ENCODE data around the gene NDUFA1. TPM values are rescaled to one million over a fixed set of nuclear protein-coding genes. Genes with fewer than 3 reads are reported as not detected.

Gene NDUFA1
- polyA plus RNA-seq, 1 donor (not counting 4 experiments of a cell fraction or from before 2014, with no cell fraction given): 282 TPM

GRCh38 chrX:119880076-119880475 lies 8.4 kb downstream of the NDUFA1 start:
- no peak for TF ChIP-seq EZH2 (IDR thresholded peaks at IDR 0.05; ENCODE audit: low read length)
- TF ChIP-seq, protein P1, sequence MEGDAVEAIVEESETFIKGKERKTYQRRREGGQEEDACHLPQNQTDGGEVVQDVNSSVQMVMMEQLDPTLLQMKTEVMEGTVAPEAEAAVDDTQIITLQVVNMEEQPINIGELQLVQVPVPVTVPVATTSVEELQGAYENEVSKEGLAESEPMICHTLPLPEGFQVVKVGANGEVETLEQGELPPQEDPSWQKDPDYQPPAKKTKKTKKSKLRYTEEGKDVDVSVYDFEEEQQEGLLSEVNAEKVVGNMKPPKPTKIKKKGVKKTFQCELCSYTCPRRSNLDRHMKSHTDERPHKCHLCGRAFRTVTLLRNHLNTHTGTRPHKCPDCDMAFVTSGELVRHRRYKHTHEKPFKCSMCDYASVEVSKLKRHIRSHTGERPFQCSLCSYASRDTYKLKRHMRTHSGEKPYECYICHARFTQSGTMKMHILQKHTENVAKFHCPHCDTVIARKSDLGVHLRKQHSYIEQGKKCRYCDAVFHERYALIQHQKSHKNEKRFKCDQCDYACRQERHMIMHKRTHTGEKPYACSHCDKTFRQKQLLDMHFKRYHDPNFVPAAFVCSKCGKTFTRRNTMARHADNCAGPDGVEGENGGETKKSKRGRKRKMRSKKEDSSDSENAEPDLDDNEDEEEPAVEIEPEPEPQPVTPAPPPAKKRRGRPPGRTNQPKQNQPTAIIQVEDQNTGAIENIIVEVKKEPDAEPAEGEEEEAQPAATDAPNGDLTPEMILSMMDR (optimal IDR thresholded peaks at IDR 0.05 in 1 of 3, IDR thresholded peaks at IDR 0.05 in 1 of 3, conservative IDR thresholded peaks at IDR 0.05 in 1 of 3; ENCODE audit: extremely low read depth in 1 of 3, insufficient read depth in 2 of 3, low read length in 3 of 3): no peak
- Histone ChIP-seq H3K27me3 (ENCODE audit: control insufficient read depth, extremely low read depth, insufficient read depth, low read length) (no peaks in the 10 kb centered on the region), H3K4me2 (ENCODE audit: control insufficient read depth, extremely low read depth, insufficient read depth, low read depth, low read length) (no peak overlapping the region), H3K36me3 (ENCODE audit: control insufficient read depth in 2 of 2, extremely low read depth in 1 of 2, insufficient read depth in 2 of 2, low read length in 2 of 2) (no peaks in the 10 kb centered on the region), H3K79me2 (ENCODE audit: control insufficient read depth, insufficient read depth, low read length) (no peaks in the 10 kb centered on the region), H3K4me1 (ENCODE audit: control insufficient read depth, extremely low read depth, insufficient read depth, low read length) (no peaks in the 10 kb centered on the region), H3K9me1 (ENCODE audit: control insufficient read depth, extremely low read depth, insufficient read depth, low read length) (no peaks in the 10 kb centered on the region), H3K4me3 (ENCODE audit: control insufficient read depth in 2 of 3, extremely low read depth in 1 of 3, insufficient read depth in 2 of 3, low read depth in 1 of 3, low read length in 3 of 3) (no peak overlapping the region), H3K9ac (ENCODE audit: control insufficient read depth, extremely low read depth, insufficient read depth, low read length) (no peak overlapping the region), H4K20me1 (ENCODE audit: control insufficient read depth, extremely low read depth, insufficient read depth, low read length) (no peaks in the 10 kb centered on the region), H2AFZ (ENCODE audit: control insufficient read depth, low read length) (no peak overlapping the region), H3K27ac (ENCODE audit: control insufficient read depth, insufficient read depth, low read length) (no peak overlapping the region), H3K9me3 (ENCODE audit: control insufficient read depth, low read depth, low read length) (no peaks in the 10 kb centered on the region)
- no peak for DNase-seq (ENCODE audit: low read depth, low spot score)
- dilution Hi-C loops (cut with MboI; ENCODE audit: extremely low pct_ligation_motif_present, low sequenced_read_pairs): no loop called here
- no peak for FAIRE-seq

GRCh38 chrX:119880552-119881437 lies 9.2 kb downstream of the NDUFA1 start:
- Histone ChIP-seq H3K27me3 (ENCODE audit: control insufficient read depth, extremely low read depth, insufficient read depth, low read length) (no peaks in the 10 kb centered on the region), H3K27ac (ENCODE audit: control insufficient read depth, insufficient read depth, low read length) (no peak overlapping the region), H3K4me1 (ENCODE audit: control insufficient read depth, extremely low read depth, insufficient read depth, low read length) (no peaks in the 10 kb centered on the region), H2AFZ (ENCODE audit: control insufficient read depth, low read length) (no peak overlapping the region), H3K4me2 (ENCODE audit: control insufficient read depth, extremely low read depth, insufficient read depth, low read depth, low read length) (no peak overlapping the region), H3K9ac (ENCODE audit: control insufficient read depth, extremely low read depth, insufficient read depth, low read length) (no peak overlapping the region), H3K79me2 (ENCODE audit: control insufficient read depth, insufficient read depth, low read length) (no peaks in the 10 kb centered on the region), H3K4me3 (ENCODE audit: control insufficient read depth in 2 of 3, extremely low read depth in 1 of 3, insufficient read depth in 2 of 3, low read depth in 1 of 3, low read length in 3 of 3) (no peak overlapping the region), H4K20me1 (ENCODE audit: control insufficient read depth, extremely low read depth, insufficient read depth, low read length) (no peaks in the 10 kb centered on the region), H3K36me3 (ENCODE audit: control insufficient read depth in 2 of 2, extremely low read depth in 1 of 2, insufficient read depth in 2 of 2, low read length in 2 of 2) (no peaks in the 10 kb centered on the region), H3K9me1 (ENCODE audit: control insufficient read depth, extremely low read depth, insufficient read depth, low read length) (no peaks in the 10 kb centered on the region), H3K9me3 (ENCODE audit: control insufficient read depth, low read depth, low read length) (no peaks in the 10 kb centered on the region)
- DNase-seq (ENCODE audit: low read depth, low spot score): no peak
- TF ChIP-seq EZH2 (IDR thresholded peaks at IDR 0.05; ENCODE audit: low read length): no peak
- TF ChIP-seq, protein P1 (optimal IDR thresholded peaks at IDR 0.05 in 1 of 3, IDR thresholded peaks at IDR 0.05 in 1 of 3, conservative IDR thresholded peaks at IDR 0.05 in 1 of 3; ENCODE audit: extremely low read depth in 1 of 3, insufficient read depth in 2 of 3, low read length in 3 of 3): peak; percentile 69 to 76 (median 70)
- dilution Hi-C loops (cut with MboI; ENCODE audit: extremely low pct_ligation_motif_present, low sequenced_read_pairs): no loop called here
- peak; percentile 49 for FAIRE-seq
